Measurements from ENCODE around the gene KRTAP4-12. TPM values are rescaled to one million over a fixed set of nuclear protein-coding genes. Genes with fewer than 3 reads are reported as not detected.
"Not testable (repeated sequence)": the region's sequence is repeated elsewhere in the genome, so short reads cannot be mapped to it uniquely, and the experiment has no call there.

KRTAP4-12 gene
- total RNA-seq, 1 donor from 2014 or later = not detected

DNA sequence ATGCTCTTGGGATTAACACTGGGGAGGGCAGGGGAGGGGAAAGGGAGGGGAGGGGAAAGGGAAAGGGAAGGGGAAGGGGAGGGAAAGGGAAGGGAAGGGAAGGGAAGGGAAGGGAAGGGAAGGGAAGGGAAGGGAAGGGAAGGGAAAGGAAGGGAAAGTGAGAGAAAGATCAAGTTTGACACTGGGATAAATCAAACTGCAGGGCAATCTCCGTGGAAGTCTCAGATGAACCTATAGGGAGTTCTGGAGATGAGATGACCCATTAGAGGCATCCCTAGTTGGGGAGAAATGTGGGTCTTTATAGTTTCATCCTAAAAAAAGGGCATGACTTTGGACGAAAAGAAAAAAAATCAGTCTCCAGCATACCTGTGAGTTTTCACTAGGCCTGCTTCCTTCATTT lies 2.2 kb downstream of the KRTAP4-12 start:
- H3K27me3 ChIP-seq = no peaks in the 10 kb centered on the region
- intact Hi-C loops (cut with DNase I) = no loop called here
- DNase-seq (ENCODE audit: extremely low spot score in 2 of 2) = no peak

DNA sequence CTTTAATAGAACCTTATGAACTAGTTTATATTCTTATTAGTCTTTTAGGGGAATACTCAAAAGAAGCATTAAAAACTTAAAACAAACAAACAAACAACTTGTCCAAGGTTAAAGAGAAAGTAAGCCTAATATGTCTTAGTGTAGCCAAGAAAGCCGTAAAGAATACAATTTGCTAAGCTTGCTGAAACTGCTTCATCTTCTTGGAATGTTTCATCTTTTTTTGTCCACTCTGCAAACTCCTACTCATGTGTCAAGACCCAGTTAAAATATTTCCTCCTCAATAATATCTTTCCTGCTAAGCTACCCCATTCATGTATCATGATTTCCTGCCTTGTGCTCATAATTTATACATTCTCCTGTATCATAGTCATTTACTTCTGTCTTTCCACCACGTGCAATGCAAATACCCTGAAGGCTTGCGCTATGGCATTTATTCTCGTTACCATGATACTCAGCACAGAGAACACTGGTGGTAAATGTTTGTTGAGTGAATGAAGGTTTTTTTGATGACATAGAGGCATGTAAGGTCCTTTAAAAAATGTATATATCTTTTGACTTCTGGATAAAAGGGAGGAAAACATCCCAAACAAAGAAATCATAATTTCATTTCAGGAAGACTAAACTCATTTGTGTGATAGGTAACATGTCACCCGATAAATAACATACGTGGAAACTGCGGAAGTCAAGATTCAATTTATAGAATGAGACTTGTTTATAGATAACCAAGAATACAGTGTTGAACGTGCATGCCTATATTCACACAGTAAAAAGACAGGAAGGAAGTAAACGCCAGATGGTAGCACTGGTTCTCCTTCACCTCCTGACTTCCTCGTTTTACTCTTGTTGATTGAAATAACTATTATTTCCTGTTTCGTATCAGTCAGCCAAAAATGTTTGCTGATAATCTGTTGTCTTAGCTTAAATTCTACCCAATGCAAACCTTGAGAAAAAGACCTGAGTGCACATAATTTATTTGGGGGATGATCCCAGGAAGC lies 4.0 kb downstream of the KRTAP4-12 start:
- H3K9me3 ChIP-seq; H3K4me3 ChIP-seq; intact Hi-C loops (cut with DNase I); DNase-seq (ENCODE audit: extremely low spot score in 2 of 2); H3K27me3 ChIP-seq; H3K36me3 ChIP-seq; H3K4me1 ChIP-seq; H3K27ac ChIP-seq: not testable (repeated sequence)

More for the DNA sequence above, 2.2 kb downstream of the KRTAP4-12 start:
- no peaks in the 10 kb centered on the region for H3K4me1 ChIP-seq
- no peak overlapping the region for H3K27ac ChIP-seq
- no peak overlapping the region for H3K4me3 ChIP-seq
- no peaks in the 10 kb centered on the region for H3K9me3 ChIP-seq
- TF ChIP-seq POLR2AphosphoS5 (IDR thresholded peaks at IDR 0.05; ENCODE audit: insufficient read depth in 1 of 2, low read depth in 1 of 2) = no peak
- TF ChIP-seq, protein P1, sequence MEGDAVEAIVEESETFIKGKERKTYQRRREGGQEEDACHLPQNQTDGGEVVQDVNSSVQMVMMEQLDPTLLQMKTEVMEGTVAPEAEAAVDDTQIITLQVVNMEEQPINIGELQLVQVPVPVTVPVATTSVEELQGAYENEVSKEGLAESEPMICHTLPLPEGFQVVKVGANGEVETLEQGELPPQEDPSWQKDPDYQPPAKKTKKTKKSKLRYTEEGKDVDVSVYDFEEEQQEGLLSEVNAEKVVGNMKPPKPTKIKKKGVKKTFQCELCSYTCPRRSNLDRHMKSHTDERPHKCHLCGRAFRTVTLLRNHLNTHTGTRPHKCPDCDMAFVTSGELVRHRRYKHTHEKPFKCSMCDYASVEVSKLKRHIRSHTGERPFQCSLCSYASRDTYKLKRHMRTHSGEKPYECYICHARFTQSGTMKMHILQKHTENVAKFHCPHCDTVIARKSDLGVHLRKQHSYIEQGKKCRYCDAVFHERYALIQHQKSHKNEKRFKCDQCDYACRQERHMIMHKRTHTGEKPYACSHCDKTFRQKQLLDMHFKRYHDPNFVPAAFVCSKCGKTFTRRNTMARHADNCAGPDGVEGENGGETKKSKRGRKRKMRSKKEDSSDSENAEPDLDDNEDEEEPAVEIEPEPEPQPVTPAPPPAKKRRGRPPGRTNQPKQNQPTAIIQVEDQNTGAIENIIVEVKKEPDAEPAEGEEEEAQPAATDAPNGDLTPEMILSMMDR (IDR thresholded peaks at IDR 0.05) = no peak
- no peak for TF ChIP-seq POLR2A (IDR thresholded peaks at IDR 0.05)
- no peaks in the 10 kb centered on the region for H3K36me3 ChIP-seq

DNA sequence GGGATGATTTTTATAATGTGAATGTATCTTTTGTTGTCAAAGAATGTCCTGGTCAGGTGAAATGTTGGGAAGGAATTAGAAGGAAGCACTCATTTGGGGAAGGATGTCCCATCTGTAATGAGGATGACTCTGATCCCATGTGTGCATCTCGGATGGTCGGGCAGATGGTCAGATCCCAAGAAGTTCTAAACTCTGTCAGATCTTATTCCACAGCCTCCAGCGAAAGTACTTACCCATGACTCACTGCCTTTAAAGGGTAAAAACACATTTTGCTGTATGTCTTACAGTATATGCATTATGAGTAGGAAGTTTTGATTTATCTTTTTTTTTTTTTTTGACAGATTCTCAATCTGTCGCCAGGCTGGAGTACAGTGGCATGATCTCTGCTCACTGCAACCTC lies 5.3 kb downstream of the KRTAP4-12 start:
- no peak for TF ChIP-seq POLR2A (IDR thresholded peaks at IDR 0.05)
- no peak for TF ChIP-seq POLR2AphosphoS5 (IDR thresholded peaks at IDR 0.05; ENCODE audit: insufficient read depth in 1 of 2, low read depth in 1 of 2)
- TF ChIP-seq, protein P1 (IDR thresholded peaks at IDR 0.05) = no peak
- no peaks in the 10 kb centered on the region for H3K27me3 ChIP-seq
- no peaks in the 10 kb centered on the region for H3K9me3 ChIP-seq
- intact Hi-C loops (cut with DNase I) = no loop called here
- no peak for DNase-seq (ENCODE audit: extremely low spot score in 2 of 2)
- H3K36me3 ChIP-seq = no peaks in the 10 kb centered on the region
- H3K27ac ChIP-seq = no peak overlapping the region
- H3K4me1 ChIP-seq = no peaks in the 10 kb centered on the region
- no peak overlapping the region for H3K4me3 ChIP-seq

DNA sequence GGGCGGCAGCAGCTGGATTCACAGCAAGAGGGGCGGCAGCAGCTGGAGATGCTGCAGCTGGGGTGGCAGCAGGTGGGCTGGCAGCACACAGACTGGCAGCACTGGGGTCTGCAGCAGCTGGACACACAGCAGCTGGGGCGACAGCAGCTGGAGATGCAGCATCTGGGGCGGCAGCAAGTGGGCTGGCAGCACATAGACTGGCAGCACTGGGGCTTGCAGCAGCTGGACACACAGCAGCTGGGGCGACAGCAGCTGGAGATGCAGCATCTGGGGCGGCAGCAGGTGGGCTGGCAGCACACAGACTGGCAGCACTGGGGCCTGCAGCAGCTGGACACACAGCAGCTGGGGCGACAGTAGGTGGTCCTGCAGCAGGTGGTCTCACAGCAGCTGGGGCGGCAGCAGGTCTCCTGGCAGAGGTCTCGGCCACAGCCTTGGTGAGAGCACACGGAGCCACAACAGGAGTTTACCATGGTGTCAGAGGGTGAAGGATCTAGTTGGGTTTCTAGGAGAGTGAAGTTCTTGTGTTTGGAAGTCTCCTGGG lies 6.1 kb downstream of the KRTAP4-12 start, which contains the start of gene KRTAP4-11:
Gene KRTAP4-11, minus strand, starts transcription at position 528 of the 541 bp plus-strand sequence. Its CDS starts 58 bp downstream, at position 470.
- H3K4me3 ChIP-seq; H3K36me3 ChIP-seq; H3K9me3 ChIP-seq; H3K27ac ChIP-seq; intact Hi-C loops (cut with DNase I); H3K4me1 ChIP-seq; DNase-seq (ENCODE audit: extremely low spot score in 2 of 2); H3K27me3 ChIP-seq: not testable (repeated sequence)

DNA sequence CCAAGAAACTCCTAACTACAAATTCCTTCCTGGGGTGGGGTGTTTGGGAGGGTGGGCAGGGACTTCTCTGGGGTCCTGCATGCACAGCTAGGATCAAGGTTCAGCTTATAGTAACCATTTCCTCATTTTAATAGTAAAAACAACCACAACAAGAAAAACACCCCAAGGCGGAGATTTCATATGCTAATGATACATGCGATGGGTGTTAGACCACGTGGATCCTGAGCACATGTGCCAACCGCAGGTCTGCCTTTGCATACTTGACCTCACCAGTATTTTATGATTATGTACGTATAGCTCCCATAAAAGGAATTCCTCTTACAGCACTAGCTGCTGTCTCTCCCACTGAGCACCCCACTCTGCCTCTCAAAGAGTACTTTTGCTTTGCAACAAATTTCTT lies 7.7 kb downstream of the KRTAP4-12 start:
- no peak for DNase-seq (ENCODE audit: extremely low spot score in 2 of 2)
- no peaks in the 10 kb centered on the region for H3K9me3 ChIP-seq
- H3K27ac ChIP-seq = no peak overlapping the region
- TF ChIP-seq, protein P1 (IDR thresholded peaks at IDR 0.05) = no peak
- TF ChIP-seq POLR2AphosphoS5 (IDR thresholded peaks at IDR 0.05; ENCODE audit: insufficient read depth in 1 of 2, low read depth in 1 of 2) (no peak), POLR2A (IDR thresholded peaks at IDR 0.05) (no peak)
- no peaks in the 10 kb centered on the region for H3K27me3 ChIP-seq
- intact Hi-C loops (cut with DNase I) = no loop called here
- H3K4me3 ChIP-seq = no peak overlapping the region
- H3K4me1 ChIP-seq = no peaks in the 10 kb centered on the region
- H3K36me3 ChIP-seq = no peaks in the 10 kb centered on the region

Data from vagina (tissue), 2 donors.